ENCODE data around the gene CLPTM1. TPM values are rescaled to one million over a fixed set of nuclear protein-coding genes. Genes with fewer than 3 reads are reported as not detected.

The CLPTM1 gene
- total RNA-seq, 1 experiment from 2014 or later = 102 TPM

- peaks cover 0 to 13% of the 10 kb centered on the region in 2 experiments; a peak in 3 of 4 replicates for H3K4me1 ChIP-seq (ENCODE audit: control insufficient read depth in 1 of 2, insufficient read depth in 2 of 2, low read length in 2 of 2)
- H3K36me3 ChIP-seq (ENCODE audit: control insufficient read depth in 1 of 2, insufficient read depth in 2 of 2, low read length in 2 of 2) = no peaks in the 10 kb centered on the region
- H3K4me3 ChIP-seq (replicated peaks in 1 of 2; ENCODE audit: low read depth in 1 of 2, low read length in 2 of 2) = no peak overlapping the region
- H3K9me2 ChIP-seq (ENCODE audit: insufficient read depth) = no peaks in the 10 kb centered on the region
- no peaks in the 10 kb centered on the region for H3K27me3 ChIP-seq (ENCODE audit: insufficient read depth, low read length)
- no peaks in the 10 kb centered on the region for H4K20me1 ChIP-seq (ENCODE audit: insufficient read depth)
- TF ChIP-seq SIN3A (IDR thresholded peaks at IDR 0.05; ENCODE audit: low read depth) (no peak), ZFX (IDR thresholded peaks at IDR 0.05) (no peak), ATF3 (IDR thresholded peaks at IDR 0.05) (no peak), TCF7L2 (IDR thresholded peaks at IDR 0.05; ENCODE audit: borderline replicate concordance, extremely low read depth, insufficient read depth, insufficient read length) (no peak), CEBPB (IDR thresholded peaks at IDR 0.05; ENCODE audit: low read depth) (no peak), ELF1 (IDR thresholded peaks at IDR 0.05; ENCODE audit: borderline replicate concordance, low read depth) (no peak), FOSL1 (IDR thresholded peaks at IDR 0.05; ENCODE audit: low read depth) (no peak), REST (IDR thresholded peaks at IDR 0.05; ENCODE audit: low read depth) (no peak), ZBTB33 (IDR thresholded peaks at IDR 0.05; ENCODE audit: extremely low read depth, insufficient replicate concordance, low read length) (no peak), SRF (IDR thresholded peaks at IDR 0.05; ENCODE audit: low read depth) (no peak), YY1 (IDR thresholded peaks at IDR 0.05; ENCODE audit: extremely low read depth, insufficient replicate concordance, low read depth, low read length) (no peak), MAX (IDR thresholded peaks at IDR 0.05) (no peak), EGR1 (IDR thresholded peaks at IDR 0.05; ENCODE audit: low read depth) (no peak), EZH2 (IDR thresholded peaks at IDR 0.05) (no peak), CBX3 (IDR thresholded peaks at IDR 0.05; ENCODE audit: low read depth) (no peak), ZNF274 (IDR thresholded peaks at IDR 0.05; ENCODE audit: low read depth, low read length) (no peak)
- TF ChIP-seq, protein P1, sequence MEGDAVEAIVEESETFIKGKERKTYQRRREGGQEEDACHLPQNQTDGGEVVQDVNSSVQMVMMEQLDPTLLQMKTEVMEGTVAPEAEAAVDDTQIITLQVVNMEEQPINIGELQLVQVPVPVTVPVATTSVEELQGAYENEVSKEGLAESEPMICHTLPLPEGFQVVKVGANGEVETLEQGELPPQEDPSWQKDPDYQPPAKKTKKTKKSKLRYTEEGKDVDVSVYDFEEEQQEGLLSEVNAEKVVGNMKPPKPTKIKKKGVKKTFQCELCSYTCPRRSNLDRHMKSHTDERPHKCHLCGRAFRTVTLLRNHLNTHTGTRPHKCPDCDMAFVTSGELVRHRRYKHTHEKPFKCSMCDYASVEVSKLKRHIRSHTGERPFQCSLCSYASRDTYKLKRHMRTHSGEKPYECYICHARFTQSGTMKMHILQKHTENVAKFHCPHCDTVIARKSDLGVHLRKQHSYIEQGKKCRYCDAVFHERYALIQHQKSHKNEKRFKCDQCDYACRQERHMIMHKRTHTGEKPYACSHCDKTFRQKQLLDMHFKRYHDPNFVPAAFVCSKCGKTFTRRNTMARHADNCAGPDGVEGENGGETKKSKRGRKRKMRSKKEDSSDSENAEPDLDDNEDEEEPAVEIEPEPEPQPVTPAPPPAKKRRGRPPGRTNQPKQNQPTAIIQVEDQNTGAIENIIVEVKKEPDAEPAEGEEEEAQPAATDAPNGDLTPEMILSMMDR (IDR thresholded peaks at IDR 0.05 in 2 of 3, conservative IDR thresholded peaks at IDR 0.05 in 1 of 3; ENCODE audit: borderline replicate concordance in 1 of 3, insufficient read depth in 1 of 3, low read depth in 2 of 3, low read length in 2 of 3) = no peak
- no peak overlapping the region for H2AFZ ChIP-seq (ENCODE audit: low read depth, low read length, poor library complexity, severe bottlenecking)
- no peak overlapping the region for H3K9ac ChIP-seq (ENCODE audit: low read length)
- H3K79me2 ChIP-seq (ENCODE audit: insufficient read depth, low read length) = no peaks in the 10 kb centered on the region
- POLR2A ChIA-PET = no interaction called here
- H3K9me3 ChIP-seq (ENCODE audit: control insufficient read depth in 1 of 2, insufficient read depth in 1 of 2, low read depth in 1 of 2, low read length in 2 of 2) = no peaks in the 10 kb centered on the region
- ATAC-seq = no peak
- intact Hi-C loops (cut with micrococcal nuclease) = no loop called here
- no TSS peak for BruUV-seq (replicated peaks)
- RAD21 ChIA-PET (ENCODE audit: low non-redundant PET in 1 of 2, low total read pairs in 2 of 2, uncharacterized antibody in 2 of 2, unreplicated experiment in 2 of 2) = no interaction called here
- H3K4me2 ChIP-seq (ENCODE audit: low read length) = no peak overlapping the region
- CTCF ChIA-PET = no interaction called here
- H3K27ac ChIP-seq (ENCODE audit: low read depth, low read length) = no peak overlapping the region
- DNase-seq (ENCODE audit: low read depth, low spot score) = no peak
These were observed 23.6 kb upstream of the CLPTM1 start for GRCh38 chr19:44931541-44931940.
